AG10803 (cell line): ENCODE results near the gene OPRD1.
"Not testable (repeated sequence)": the region's sequence is repeated elsewhere in the genome, so short reads cannot be mapped to it uniquely, and the experiment has no call there.

ENCODE experiments used
- DNase-seq: peaks from one replicate; pipeline ENCODE4 v3.0.0; 2010; ENCODE audit warnings: low read depth
- H3K4me3 ChIP-seq: 2 replicates; pipeline ENCODE4 v1.5.1; 2011; ENCODE audit warnings: mild to moderate bottlenecking, low read length, control low read depth
- TF ChIP-seq, protein P1 (sequence below): conservative IDR thresholded peaks from 2 replicates; pipeline ENCODE4 v1.5.1; 2011; ENCODE audit warnings: mild to moderate bottlenecking, low read length, control low read depth, inconsistent platforms

The OPRD1 gene

DNA sequence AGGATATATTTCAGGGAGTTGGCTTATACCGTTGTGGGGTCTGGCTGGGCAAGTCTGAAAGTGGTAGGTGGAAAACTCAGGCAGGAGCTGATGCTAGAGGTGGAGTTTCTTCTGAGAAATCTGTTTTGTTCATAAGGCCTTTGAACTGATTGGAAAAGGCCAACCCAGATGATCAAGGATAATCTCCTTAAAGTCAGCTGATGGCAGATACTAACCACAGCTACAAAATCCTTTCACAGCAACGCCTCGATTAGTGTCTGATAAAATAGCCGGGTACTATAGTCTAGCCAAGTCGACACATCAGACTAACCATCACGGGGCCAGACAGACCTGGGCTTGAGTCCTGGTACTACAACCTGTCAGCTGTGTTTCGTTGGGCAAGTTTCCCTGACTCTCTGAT, 21.4 kb downstream of the OPRD1 start:
- DNase-seq, result no peak
- H3K4me3 ChIP-seq, result no peak overlapping the region
- TF ChIP-seq, protein P1, sequence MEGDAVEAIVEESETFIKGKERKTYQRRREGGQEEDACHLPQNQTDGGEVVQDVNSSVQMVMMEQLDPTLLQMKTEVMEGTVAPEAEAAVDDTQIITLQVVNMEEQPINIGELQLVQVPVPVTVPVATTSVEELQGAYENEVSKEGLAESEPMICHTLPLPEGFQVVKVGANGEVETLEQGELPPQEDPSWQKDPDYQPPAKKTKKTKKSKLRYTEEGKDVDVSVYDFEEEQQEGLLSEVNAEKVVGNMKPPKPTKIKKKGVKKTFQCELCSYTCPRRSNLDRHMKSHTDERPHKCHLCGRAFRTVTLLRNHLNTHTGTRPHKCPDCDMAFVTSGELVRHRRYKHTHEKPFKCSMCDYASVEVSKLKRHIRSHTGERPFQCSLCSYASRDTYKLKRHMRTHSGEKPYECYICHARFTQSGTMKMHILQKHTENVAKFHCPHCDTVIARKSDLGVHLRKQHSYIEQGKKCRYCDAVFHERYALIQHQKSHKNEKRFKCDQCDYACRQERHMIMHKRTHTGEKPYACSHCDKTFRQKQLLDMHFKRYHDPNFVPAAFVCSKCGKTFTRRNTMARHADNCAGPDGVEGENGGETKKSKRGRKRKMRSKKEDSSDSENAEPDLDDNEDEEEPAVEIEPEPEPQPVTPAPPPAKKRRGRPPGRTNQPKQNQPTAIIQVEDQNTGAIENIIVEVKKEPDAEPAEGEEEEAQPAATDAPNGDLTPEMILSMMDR, result no peak

DNA sequence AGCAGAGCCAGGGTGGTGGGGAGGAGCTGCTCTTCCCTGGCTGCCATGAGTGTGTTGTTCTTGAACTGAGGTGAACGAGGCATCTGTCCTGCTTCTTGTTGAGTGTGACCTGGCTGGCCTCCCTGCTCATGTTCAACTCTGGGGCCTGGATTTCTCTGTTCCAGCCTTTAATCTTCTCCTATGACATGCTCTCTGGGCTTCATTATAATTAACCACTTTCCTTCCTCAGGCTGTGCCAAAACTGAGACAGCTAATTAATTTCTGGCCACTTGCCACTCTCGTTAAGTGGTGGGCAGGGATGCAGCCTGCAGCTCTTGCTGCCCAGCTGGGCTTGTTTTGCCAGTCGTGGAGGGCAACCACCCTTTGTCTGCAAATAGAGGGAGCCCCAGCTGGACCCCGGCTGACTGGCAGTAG, 23.3 kb downstream of the OPRD1 start:
- TF ChIP-seq, protein P1, result no peak

DNA sequence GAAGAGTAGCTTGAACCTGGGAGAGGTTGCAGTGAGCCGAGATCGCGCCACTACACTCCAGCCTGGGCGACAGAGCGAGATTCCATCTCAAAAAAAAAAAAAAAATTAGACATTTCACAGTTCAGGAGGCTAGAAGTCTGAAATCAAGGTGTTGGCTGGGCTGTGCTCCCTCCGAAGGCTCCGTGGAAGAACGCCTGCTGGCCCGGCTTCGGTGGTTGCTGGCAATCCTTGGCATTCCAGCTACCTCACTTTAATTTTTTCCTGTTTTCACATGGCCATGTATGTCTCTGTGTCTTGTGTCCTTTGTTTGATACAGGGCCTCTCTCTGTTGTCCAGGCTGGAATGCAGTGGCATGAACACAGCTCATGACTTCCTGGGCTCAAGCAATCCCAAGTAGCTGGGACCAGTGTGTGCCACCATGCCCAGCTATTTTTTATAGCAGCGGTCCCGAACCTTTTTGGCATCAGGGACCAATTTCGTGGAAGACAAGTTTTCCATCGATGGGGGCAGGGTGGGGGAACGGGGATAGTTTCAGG, 24.5 kb downstream of the OPRD1 start:
- TF ChIP-seq, protein P1, result no peak
- no peak for DNase-seq
- H3K4me3 ChIP-seq, result no peak overlapping the region

More for the DNA sequence above, 23.3 kb downstream of the OPRD1 start:
- no peak for DNase-seq
- no peak overlapping the region for H3K4me3 ChIP-seq

DNA sequence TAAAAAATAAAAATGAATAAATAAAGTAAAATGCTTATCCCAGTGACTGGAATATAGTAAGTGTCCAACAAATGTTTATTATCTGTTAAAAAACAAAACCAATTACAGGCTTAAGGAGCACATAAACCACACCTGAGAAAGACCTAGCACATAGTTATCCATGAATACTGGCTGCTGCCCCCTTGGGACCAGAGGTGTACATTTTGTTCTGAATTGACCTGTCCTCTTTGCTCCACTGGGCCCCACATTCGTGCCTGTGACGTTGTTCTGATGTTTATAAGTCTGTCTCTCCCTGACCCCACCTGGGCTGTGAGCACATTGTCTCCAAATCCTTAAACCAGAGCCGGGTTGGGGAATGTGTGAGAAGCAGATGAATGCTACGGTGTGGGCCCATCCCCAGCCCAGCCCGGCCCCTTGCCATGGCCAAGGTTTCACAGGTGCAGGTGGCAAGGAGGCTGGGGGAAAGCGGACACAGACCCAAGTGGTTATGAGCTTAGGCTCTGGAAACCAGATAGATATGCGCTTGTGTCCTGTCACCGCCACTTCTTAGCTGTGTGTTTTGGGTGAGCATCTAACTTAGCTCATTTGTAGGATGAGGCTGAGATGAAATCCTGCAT, 29.1 kb downstream of the OPRD1 start:
- TF ChIP-seq, protein P1, result no peak
- no peak for DNase-seq
- H3K4me3 ChIP-seq, result no peak overlapping the region

DNA sequence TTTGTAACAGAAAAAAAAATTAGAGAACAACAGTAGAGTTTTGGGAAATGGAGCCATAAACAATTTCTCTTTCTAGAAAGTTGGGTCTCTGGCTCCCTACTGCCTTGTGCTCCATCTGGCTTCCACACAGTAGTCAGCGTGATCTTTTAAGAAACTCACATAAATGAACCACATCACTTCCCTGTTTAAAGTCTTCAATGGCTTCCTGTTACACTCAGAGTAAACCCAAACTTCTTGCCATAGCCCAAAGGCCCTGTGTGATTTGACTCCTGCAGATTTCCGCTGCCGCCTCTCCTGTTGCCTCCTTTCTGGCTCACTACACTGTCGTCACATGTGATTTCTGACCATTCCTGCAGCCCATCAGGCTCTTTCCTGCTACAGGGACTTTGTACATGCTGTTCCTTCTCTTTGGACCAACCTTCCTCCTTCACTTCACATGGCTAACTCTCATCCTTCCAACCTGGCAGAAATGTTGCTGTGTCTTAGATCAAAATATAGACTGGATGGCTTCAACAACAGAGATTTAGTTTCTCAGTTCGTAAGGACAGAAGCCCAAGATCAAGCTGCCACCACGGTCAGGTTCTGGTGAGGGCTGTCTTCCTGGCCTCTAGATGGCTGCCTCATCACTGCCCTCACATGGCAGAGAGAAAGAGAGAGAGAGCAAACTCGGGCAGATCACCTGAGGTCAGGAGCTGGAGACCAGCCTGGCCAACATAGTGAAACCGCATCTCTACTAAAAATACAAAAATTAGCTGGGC, 34.0 kb downstream of the OPRD1 start:
- TF ChIP-seq, protein P1, result peak; percentile 25; the same call in 1 of the 2 replicates
- DNase-seq, result no peak
- H3K4me3 ChIP-seq, result no peak overlapping the region

DNA sequence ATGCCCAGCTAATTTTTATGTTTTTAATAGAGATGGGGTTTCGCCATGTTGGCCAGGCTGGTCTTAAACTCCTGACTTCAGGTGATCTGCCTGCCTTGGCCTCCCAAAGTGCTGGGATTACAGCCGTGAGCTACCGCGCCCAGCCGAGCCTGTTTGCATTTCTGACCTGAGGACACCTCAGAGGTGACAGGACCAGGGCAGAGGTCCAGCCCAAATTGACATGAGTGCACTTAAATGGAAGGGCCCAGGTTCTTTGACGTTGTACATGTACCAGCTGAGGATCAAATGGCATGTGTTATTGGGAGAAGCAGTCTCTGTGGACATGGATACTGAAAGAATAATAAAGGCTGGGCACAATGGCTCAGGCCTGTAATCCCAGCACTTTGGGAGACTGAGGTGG, 35.2 kb downstream of the OPRD1 start:
- not testable (repeated sequence) for DNase-seq, H3K4me3 ChIP-seq

DNA sequence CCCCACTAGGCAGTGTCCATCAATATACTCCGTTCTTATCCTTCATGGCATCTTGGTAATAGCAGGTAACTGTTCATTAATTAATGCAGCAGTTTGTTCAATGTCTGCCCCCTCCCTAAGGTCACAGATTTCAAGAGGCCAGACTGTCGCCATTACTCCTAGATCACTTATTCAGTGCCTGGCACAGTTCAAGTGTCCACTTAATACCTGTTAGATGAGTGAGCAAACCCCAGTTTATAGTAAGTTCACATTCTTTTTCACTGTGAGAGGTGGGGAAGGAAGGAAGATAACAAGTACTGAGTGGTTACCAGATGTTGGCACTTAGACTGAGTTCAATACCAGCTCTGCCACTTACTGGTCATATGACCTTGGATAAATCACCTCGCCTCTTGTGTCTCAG, 36.4 kb downstream of the OPRD1 start:
- DNase-seq, result no peak
- H3K4me3 ChIP-seq, result no peak overlapping the region
- TF ChIP-seq, protein P1, result no peak
